GM12878 (cell line): ENCODE results near the gene FZR1. TPM values are rescaled to one million over a fixed set of nuclear protein-coding genes. Genes with fewer than 3 reads are reported as not detected.

Experiments
- ATAC-seq: fragments of 200-7000 bp; cut with Tn5 transposase; 3 replicates; pipeline ENCODE4 v1.9.1; 2020; ENCODE audit warnings: mild to moderate bottlenecking, moderate library complexity
- BruUV-seq: library from RNA; stranded (reverse); fragments of 400-500 nt; replicated peaks from 2 replicates; lab custom pipeline; 2021; lab: Mats Ljungman, UMichigan
- CTCF ChIA-PET: fragments of 300-600 bp; sonication (Branson Sonifier 250); formaldehyde crosslinking; extraction: SDS; loops from one replicate; lab custom pipeline; 2021; ENCODE audit warnings: inconsistent platforms; lab: Yijun Ruan, JAX
- POLR2A ChIA-PET: fragments of 350-600 bp; formaldehyde crosslinking; extraction: SDS; loops from one replicate; lab custom pipeline; 2021; ENCODE audit warnings: inconsistent platforms; lab: Charles Lee
- RAD21 ChIA-PET: fragments of 300-600 bp; sonication (Branson Sonifier 250); formaldehyde crosslinking; loops from one replicate; lab custom pipeline; 2023; ENCODE audit warnings: antibody characterized with exemption; ENCODE audit not compliant: unreplicated experiment; lab: Charles Lee
- SMC1A ChIA-PET: fragments of 300-600 bp; sonication (Branson Sonifier 250); formaldehyde crosslinking; loops from one replicate; lab custom pipeline; 2023; ENCODE audit not compliant: unreplicated experiment, uncharacterized antibody; lab: Charles Lee
- DNase-seq: peaks from one replicate; pipeline ENCODE4 v3.0.0-alpha.2; 2011; ENCODE audit warnings: low read depth, low spot score
- FAIRE-seq: peaks from 3 replicates; lab custom pipeline; 2011; peaks lifted over from hg19 to GRCh38; lab: Jason Lieb, UNC
- H2AFZ ChIP-seq: 2 replicates; pipeline ENCODE4 v1.6.0; 2011; ENCODE audit warnings: low read depth, low read length, control low read depth; ENCODE audit not compliant: control insufficient read depth
- H3K27ac ChIP-seq: 2 replicates; pipeline ENCODE4 v1.5.1; 2011; ENCODE audit warnings: control low read depth; ENCODE audit not compliant: control insufficient read depth, insufficient read depth
- H3K27me3 ChIP-seq, 2 experiments: replicated peaks in 1 of 2; 2 replicates each; pipeline versions ENCODE4 v1.6.0 to v1.6.1; 2011; ENCODE audit warnings: low read length in 1 of 2; ENCODE audit not compliant: control insufficient read depth in 2 of 2, insufficient read depth in 2 of 2
- H3K36me3 ChIP-seq, 2 experiments: 2 replicates each; pipeline ENCODE4 v1.5.1; 2011; ENCODE audit warnings: low read length in 1 of 2; ENCODE audit not compliant: control insufficient read depth in 2 of 2, insufficient read depth in 2 of 2
- H3K4me1 ChIP-seq: 2 replicates; pipeline ENCODE4 v1.6.1; 2011; ENCODE audit warnings: mild to moderate bottlenecking, low read length, moderate library complexity, mixed read lengths; ENCODE audit not compliant: control insufficient read depth, insufficient read depth
- H3K4me2 ChIP-seq: 2 replicates; pipeline ENCODE4 v1.6.0; 2011; ENCODE audit warnings: control low read depth; ENCODE audit not compliant: control insufficient read depth, insufficient read depth
- H3K4me3 ChIP-seq: fragments of 200-600 bp; sonication (generic); 2 replicates; pipeline ENCODE4 v1.5.1; 2016
- H3K79me2 ChIP-seq: 2 replicates; pipeline ENCODE4 v1.6.0; 2011; ENCODE audit warnings: low read length; ENCODE audit not compliant: control insufficient read depth, insufficient read depth
- H3K9ac ChIP-seq: 2 replicates; pipeline ENCODE4 v1.8.0; 2011; ENCODE audit warnings: low read length, control low read depth, mixed read lengths; ENCODE audit not compliant: control insufficient read depth, insufficient read depth
- H3K9me3 ChIP-seq: replicated peaks from 3 replicates; pipeline ENCODE4 v1.5.1; 2011; ENCODE audit warnings: mild to moderate bottlenecking, low read length; ENCODE audit not compliant: control insufficient read depth, insufficient read depth
- H4K20me1 ChIP-seq: 2 replicates; pipeline ENCODE4 v1.6.0; 2011; ENCODE audit not compliant: control insufficient read depth, insufficient read depth
- ATF2 ChIP-seq: IDR thresholded peaks from 2 replicates; pipeline ENCODE4 v1.6.1; 2012; ENCODE audit warnings: low read length, inconsistent platforms
- POLR2A ChIP-seq: IDR thresholded peaks from 2 replicates; pipeline ENCODE4 v1.6.1; 2011; ENCODE audit warnings: low read depth, mild to moderate bottlenecking, low read length
- RAD21 ChIP-seq: IDR thresholded peaks from 2 replicates; pipeline ENCODE4 v1.6.1; 2011; ENCODE audit warnings: mild to moderate bottlenecking, low read depth, low read length, moderate library complexity; ENCODE audit not compliant: insufficient read depth
- SIX5 ChIP-seq: IDR thresholded peaks from 2 replicates; pipeline ENCODE4 v1.6.1; 2011; ENCODE audit warnings: mild to moderate bottlenecking, low read depth, low read length, moderate library complexity; ENCODE audit not compliant: severe bottlenecking
- TCF7 ChIP-seq: IDR thresholded peaks from 2 replicates; pipeline ENCODE4 v1.6.1; 2014; ENCODE audit warnings: antibody characterized with exemption, borderline replicate concordance
- ZNF274 ChIP-seq: IDR thresholded peaks from one replicate; pipeline ENCODE4 v1.8.0; 2011; ENCODE audit not compliant: insufficient read length, insufficient read depth
- ZSCAN29 ChIP-seq: fragments of 450-650 bp; IDR thresholded peaks from 2 replicates; pipeline ENCODE4 v1.6.1; 2017; ENCODE audit warnings: mild to moderate bottlenecking, moderate library complexity
- WGBS: methylation state at CpG from one replicate; pipeline ENCODE4 v1.1.6; 2016; ENCODE audit warnings: low lambda C conversion rate; ENCODE audit not compliant: insufficient replicate concordance, insufficient coverage; ENCODE audit errors: missing lambda C conversion rate; 5-methylcytosine and 5-hydroxymethylcytosine counted together
- in situ Hi-C: fragments of 300-500 bp; cut with MboI; formaldehyde crosslinking; loops from 9 replicates; pipeline ENCODE4 v1.14.3; 2018; ENCODE audit warnings: mixed read lengths
- intact Hi-C: fragments of 100-400 bp; cut with micrococcal nuclease; formaldehyde crosslinking; loops from one replicate; pipeline ENCODE4 v1.14.2; 2022; ENCODE audit not compliant: unreplicated experiment
- polyA plus RNA-seq, 11 experiments: library from polyadenylated mRNA; depleted of rRNA in 4 of 11; unstranded in 6 of 11; stranded (reverse) in 5 of 11; fragments of >200 nt; fragmentation: Nextera tagmentation in 4 of 11; fragmentation: Illumina TruSeq in 1 of 11; extraction: Ambion mirVana in 4 of 11; extraction: Trizol in 1 of 11; gene quantifications; 1 replicate in 1 of 11; 2 replicates in 10 of 11; pipeline versions ENCODE4 v1.2.1 to v1.2.3, GENCODE V29; 2011 to 2016; ENCODE audit warnings: inconsistent platforms in 2 of 11, missing spikeins in 2 of 11, low read depth in 1 of 11
- total RNA-seq, 4 experiments: library from RNA; depleted of rRNA in 3 of 4; stranded (reverse); fragments of >200 nt in 3 of 4; fragmentation: Illumina TruSeq in 1 of 4; extraction: Trizol in 1 of 4; gene quantifications; 2 replicates each; pipeline versions ENCODE4 v1.2.1 to v1.2.3, GENCODE V29; 2013 to 2021
- TF ChIP-seq, protein P1 (sequence below): IDR thresholded peaks from 2 replicates; pipeline ENCODE4 v1.6.1; 2011; ENCODE audit warnings: borderline replicate concordance, low read depth, mild to moderate bottlenecking, moderate library complexity, low read length; ENCODE audit not compliant: insufficient read depth, poor library complexity, severe bottlenecking

FZR1 gene
- total and polyA plus RNA-seq, 10 of the 15 experiments (the other 5 are each of a cell fraction or from before 2014, with no cell fraction given) = 0.11 to 44.2 (median 29.3) TPM

GRCh38 chr19:3532154-3532786, 26.2 kb downstream of the FZR1 start:
- ChIA-PET SMC1A (no interaction called here), RAD21 (no interaction called here), POLR2A (no interaction called here)
- 97% methylated on average over 33 of the region's 33 CpGs for WGBS
- Histone ChIP-seq H3K27ac (no peak overlapping the region), H3K4me1 (no peaks in the 10 kb centered on the region), H3K4me3 (no peak overlapping the region), H4K20me1 (no peaks in the 10 kb centered on the region), H3K27me3 (no peaks in the 10 kb centered on the region), H3K9ac (no peak overlapping the region), H3K9me3 (no peaks in the 10 kb centered on the region), H3K79me2 (no peaks in the 10 kb centered on the region)
- intact Hi-C loops = no loop called here
- ATAC-seq (no peak), DNase-seq (no peak), FAIRE-seq (no peak)
- no TSS peak for BruUV-seq
- no peak for TF ChIP-seq ATF2
- no peak for TF ChIP-seq ZSCAN29
- no peak for TF ChIP-seq ZNF274
- no peak for TF ChIP-seq RAD21
- TF ChIP-seq SIX5 = no peak
- TF ChIP-seq, protein P1, sequence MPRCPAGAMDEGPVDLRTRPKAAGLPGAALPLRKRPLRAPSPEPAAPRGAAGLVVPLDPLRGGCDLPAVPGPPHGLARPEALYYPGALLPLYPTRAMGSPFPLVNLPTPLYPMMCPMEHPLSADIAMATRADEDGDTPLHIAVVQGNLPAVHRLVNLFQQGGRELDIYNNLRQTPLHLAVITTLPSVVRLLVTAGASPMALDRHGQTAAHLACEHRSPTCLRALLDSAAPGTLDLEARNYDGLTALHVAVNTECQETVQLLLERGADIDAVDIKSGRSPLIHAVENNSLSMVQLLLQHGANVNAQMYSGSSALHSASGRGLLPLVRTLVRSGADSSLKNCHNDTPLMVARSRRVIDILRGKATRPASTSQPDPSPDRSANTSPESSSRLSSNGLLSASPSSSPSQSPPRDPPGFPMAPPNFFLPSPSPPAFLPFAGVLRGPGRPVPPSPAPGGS = peak; percentile 32
- no peak for TF ChIP-seq TCF7
- TF ChIP-seq POLR2A = peak; percentile 18; the same call in 1 of the 2 replicates
- TF ChIP-seq, all 136 proteins: peak for 2
- Histone ChIP-seq H3K4me2 (no peak overlapping the region), H2AFZ (no peak overlapping the region), H3K36me3 (peaks cover 9 to 34% of the 10 kb centered on the region in 2 experiments)
- CTCF ChIA-PET = no interaction called here
- in situ Hi-C loops = no loop called here
